MM.1S (cell line): ENCODE results near the gene ZNF576.

Experiments
- DNase-seq: peaks from one replicate; pipeline ENCODE4 v3.0.0-alpha.2; 2015
- H2AFZ ChIP-seq: fragments of 300-600 bp; sonication (generic); 2 replicates; pipeline ENCODE4 v1.6.0; 2016; ENCODE audit warnings: antibody characterized with exemption, low read length
- H3F3A ChIP-seq: fragments of 300-600 bp; sonication (generic); 2 replicates; pipeline ENCODE4 v1.6.1; 2016; ENCODE audit warnings: mild to moderate bottlenecking, antibody characterized with exemption, low read length, moderate library complexity, mixed read lengths; ENCODE audit not compliant: insufficient read depth
- H3K27ac ChIP-seq: fragments of 300-600 bp; sonication (generic); 2 replicates; pipeline ENCODE4 v1.5.1; 2016; ENCODE audit warnings: mild to moderate bottlenecking, low read length
- H3K27me3 ChIP-seq: fragments of 300-600 bp; sonication (generic); replicated peaks from 2 replicates; pipeline ENCODE4 v1.6.0; 2016; ENCODE audit warnings: low read length; ENCODE audit not compliant: insufficient read depth
- H3K36me3 ChIP-seq: fragments of 300-600 bp; sonication (generic); replicated peaks from 2 replicates; pipeline ENCODE4 v1.6.1; 2016; ENCODE audit warnings: mild to moderate bottlenecking, low read length, mixed read lengths; ENCODE audit not compliant: insufficient read depth
- H3K4me1 ChIP-seq: fragments of 300-600 bp; sonication (generic); 2 replicates; pipeline ENCODE4 v1.6.1; 2016; ENCODE audit warnings: low read length, mixed read lengths
- H3K4me2 ChIP-seq: fragments of 300-600 bp; sonication (generic); 2 replicates; pipeline ENCODE4 v1.6.0; 2016; ENCODE audit warnings: low read depth, low read length
- H3K4me3 ChIP-seq: fragments of 300-600 bp; sonication (generic); 2 replicates; pipeline ENCODE4 v1.5.1; 2016; ENCODE audit warnings: low read length, mixed read lengths
- H3K79me2 ChIP-seq: fragments of 300-600 bp; sonication (generic); 2 replicates; pipeline ENCODE4 v1.6.1; 2016; ENCODE audit warnings: mixed run types, low read length, mixed read lengths
- H3K9ac ChIP-seq: fragments of 300-600 bp; sonication (generic); 2 replicates; pipeline ENCODE4 v1.6.1; 2016; ENCODE audit warnings: low read length, mixed read lengths
- H3K9me2 ChIP-seq: fragments of 300-600 bp; sonication (generic); replicated peaks from 2 replicates; pipeline ENCODE4 v1.6.1; 2016; ENCODE audit warnings: mild to moderate bottlenecking, low read length, mixed read lengths; ENCODE audit not compliant: insufficient read depth
- H3K9me3 ChIP-seq: fragments of 300-600 bp; sonication (generic); replicated peaks from 2 replicates; pipeline ENCODE4 v1.6.1; 2016; ENCODE audit warnings: mild to moderate bottlenecking, low read length, mixed read lengths; ENCODE audit not compliant: insufficient read depth
- H4K20me1 ChIP-seq: fragments of 300-600 bp; sonication (generic); 2 replicates; pipeline ENCODE4 v1.6.1; 2016; ENCODE audit warnings: mild to moderate bottlenecking, low read length, moderate library complexity, mixed read lengths; ENCODE audit not compliant: insufficient read depth
- CTCF ChIP-seq: fragments of 300-600 bp; sonication (generic); IDR thresholded peaks from 2 replicates; pipeline ENCODE4 v1.5.1; 2016; ENCODE audit warnings: antibody characterized with exemption, low read length, mixed read lengths
- EZH2 ChIP-seq: fragments of 300-600 bp; sonication (generic); optimal IDR thresholded peaks from 2 replicates; pipeline ENCODE3; 2017; ENCODE audit warnings: low read depth, mild to moderate bottlenecking, antibody characterized with exemption, low read length, mixed read lengths
- EZH2phosphoT487 ChIP-seq: fragments of 300-600 bp; sonication (generic); IDR thresholded peaks from 2 replicates; pipeline ENCODE4 v1.6.1; 2018; ENCODE audit warnings: antibody characterized with exemption, low read length

The ZNF576 gene

GRCh38 chr19:43553656-43554055 lies 42.7 kb upstream of the ZNF576 start:
- no peak for TF ChIP-seq CTCF
- no peak for TF ChIP-seq EZH2
- no peak for TF ChIP-seq EZH2phosphoT487
- Histone ChIP-seq H3K79me2 (no peaks in the 10 kb centered on the region), H3K4me1 (no peaks in the 10 kb centered on the region), H3F3A (no peaks in the 10 kb centered on the region), H3K36me3 (no peaks in the 10 kb centered on the region), H3K4me2 (no peak overlapping the region), H3K9me3 (no peaks in the 10 kb centered on the region), H3K27ac (no peak overlapping the region), H3K9ac (no peak overlapping the region), H2AFZ (no peak overlapping the region), H3K9me2 (no peaks in the 10 kb centered on the region), H3K27me3 (no peaks in the 10 kb centered on the region), H4K20me1 (no peaks in the 10 kb centered on the region), H3K4me3 (no peak overlapping the region)
- no peak for DNase-seq

GRCh38 chr19:43554317-43554895 lies 42.0 kb upstream of the ZNF576 start:
- H3K4me1 ChIP-seq, result no peaks in the 10 kb centered on the region
- no peaks in the 10 kb centered on the region for H3K9me3 ChIP-seq
- no peaks in the 10 kb centered on the region for H3K36me3 ChIP-seq
- no peaks in the 10 kb centered on the region for H3K27me3 ChIP-seq
- no peaks in the 10 kb centered on the region for H3F3A ChIP-seq
- no peak overlapping the region for H3K4me2 ChIP-seq
- H3K9ac ChIP-seq, result no peak overlapping the region
- no peak overlapping the region for H3K4me3 ChIP-seq
- H4K20me1 ChIP-seq, result no peaks in the 10 kb centered on the region
- no peaks in the 10 kb centered on the region for H3K79me2 ChIP-seq
- H2AFZ ChIP-seq, result no peak overlapping the region
- H3K27ac ChIP-seq, result no peak overlapping the region
- TF ChIP-seq EZH2phosphoT487, result no peak
- no peaks in the 10 kb centered on the region for H3K9me2 ChIP-seq
- no peak for DNase-seq

- Histone ChIP-seq H3K9me3 (no peaks in the 10 kb centered on the region), H2AFZ (no peak overlapping the region), H3K36me3 (no peaks in the 10 kb centered on the region), H3K27ac (no peak overlapping the region), H3K79me2 (no peaks in the 10 kb centered on the region), H3K4me3 (no peak overlapping the region), H3K4me1 (no peaks in the 10 kb centered on the region), H3K9me2 (no peaks in the 10 kb centered on the region), H3K27me3 (no peaks in the 10 kb centered on the region), H3K4me2 (no peak overlapping the region), H4K20me1 (no peaks in the 10 kb centered on the region), H3K9ac (no peak overlapping the region), H3F3A (no peaks in the 10 kb centered on the region)
- peak; percentile 67 for DNase-seq
- TF ChIP-seq EZH2phosphoT487 (no peak), CTCF (peak; percentile 81)
These were observed 41.1 kb upstream of the ZNF576 start for GRCh38 chr19:43555185-43555770.

- Histone ChIP-seq H3K4me1 (no peaks in the 10 kb centered on the region), H3K27me3 (no peaks in the 10 kb centered on the region), H3K4me2 (no peak overlapping the region), H3K36me3 (no peaks in the 10 kb centered on the region), H3K4me3 (no peak overlapping the region), H3K79me2 (no peaks in the 10 kb centered on the region), H2AFZ (no peak overlapping the region), H3F3A (no peaks in the 10 kb centered on the region), H3K27ac (no peak overlapping the region), H4K20me1 (no peaks in the 10 kb centered on the region), H3K9me3 (no peaks in the 10 kb centered on the region), H3K9ac (no peak overlapping the region), H3K9me2 (no peaks in the 10 kb centered on the region)
- TF ChIP-seq EZH2 (no peak), EZH2phosphoT487 (no peak), CTCF (no peak)
- no peak for DNase-seq
These were observed 35.7 kb upstream of the ZNF576 start for GRCh38 chr19:43560687-43561086.
